ENCODE measurements around the gene BDKRB1. TPM values are rescaled to one million over a fixed set of nuclear protein-coding genes. Genes with fewer than 3 reads are reported as not detected.

BDKRB1 gene
- total and polyA plus RNA-seq, 2 donors from 2014 or later, result 1.2 to 1.5 TPM

GRCh38 chr14:96208739-96209138, 47.3 kb upstream of the BDKRB1 start:
- TF ChIP-seq, protein P1, sequence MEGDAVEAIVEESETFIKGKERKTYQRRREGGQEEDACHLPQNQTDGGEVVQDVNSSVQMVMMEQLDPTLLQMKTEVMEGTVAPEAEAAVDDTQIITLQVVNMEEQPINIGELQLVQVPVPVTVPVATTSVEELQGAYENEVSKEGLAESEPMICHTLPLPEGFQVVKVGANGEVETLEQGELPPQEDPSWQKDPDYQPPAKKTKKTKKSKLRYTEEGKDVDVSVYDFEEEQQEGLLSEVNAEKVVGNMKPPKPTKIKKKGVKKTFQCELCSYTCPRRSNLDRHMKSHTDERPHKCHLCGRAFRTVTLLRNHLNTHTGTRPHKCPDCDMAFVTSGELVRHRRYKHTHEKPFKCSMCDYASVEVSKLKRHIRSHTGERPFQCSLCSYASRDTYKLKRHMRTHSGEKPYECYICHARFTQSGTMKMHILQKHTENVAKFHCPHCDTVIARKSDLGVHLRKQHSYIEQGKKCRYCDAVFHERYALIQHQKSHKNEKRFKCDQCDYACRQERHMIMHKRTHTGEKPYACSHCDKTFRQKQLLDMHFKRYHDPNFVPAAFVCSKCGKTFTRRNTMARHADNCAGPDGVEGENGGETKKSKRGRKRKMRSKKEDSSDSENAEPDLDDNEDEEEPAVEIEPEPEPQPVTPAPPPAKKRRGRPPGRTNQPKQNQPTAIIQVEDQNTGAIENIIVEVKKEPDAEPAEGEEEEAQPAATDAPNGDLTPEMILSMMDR (IDR thresholded peaks at IDR 0.05; ENCODE audit: borderline replicate concordance, extremely low read depth, insufficient read depth), result no peak
- no peaks in the 10 kb centered on the region for H3K9me3 ChIP-seq (ENCODE audit: control insufficient read depth in 2 of 3, insufficient read depth in 1 of 3, low read length in 3 of 3)
- H3K4me3 ChIP-seq (ENCODE audit: low read length in 3 of 3), result peak overlapping the region in 1 of 3 donors; percentile 2
- H3K9ac ChIP-seq (ENCODE audit: low read length in 3 of 3), result no peak overlapping the region
- intact Hi-C loops (cut with DNase I), result no loop called here
- no peaks in the 10 kb centered on the region for H3K36me3 ChIP-seq (ENCODE audit: control insufficient read depth in 2 of 3, insufficient read depth in 3 of 3, low read length in 3 of 3)
- H3K27ac ChIP-seq (ENCODE audit: low read depth in 2 of 2, low read length in 2 of 2), result no peak overlapping the region
- FAIRE-seq (no peak), DNase-seq (peak in 1 of 5 donors; percentile 58)
- H3K4me1 ChIP-seq (ENCODE audit: control insufficient read depth in 2 of 3, insufficient read depth in 2 of 3, low read depth in 1 of 3, low read length in 3 of 3), result peaks cover 0 to 5% (median 0%) of the 10 kb centered on the region in 3 donors
- H3K27me3 ChIP-seq (ENCODE audit: control insufficient read depth, insufficient read depth, low read length), result no peaks in the 10 kb centered on the region

GRCh38 chr14:96212140-96212539, 43.9 kb upstream of the BDKRB1 start:
- TF ChIP-seq, protein P1 (IDR thresholded peaks at IDR 0.05; ENCODE audit: borderline replicate concordance, extremely low read depth, insufficient read depth), result no peak
- Histone ChIP-seq H3K36me3 (ENCODE audit: control insufficient read depth in 2 of 3, insufficient read depth in 3 of 3, low read length in 3 of 3) (no peaks in the 10 kb centered on the region), H3K9ac (ENCODE audit: low read length in 3 of 3) (no peak overlapping the region), H3K4me1 (ENCODE audit: control insufficient read depth in 2 of 3, insufficient read depth in 2 of 3, low read depth in 1 of 3, low read length in 3 of 3) (no peaks in the 10 kb centered on the region), H3K27ac (ENCODE audit: low read depth in 2 of 2, low read length in 2 of 2) (no peak overlapping the region), H3K9me3 (ENCODE audit: control insufficient read depth in 2 of 3, insufficient read depth in 1 of 3, low read length in 3 of 3) (no peaks in the 10 kb centered on the region), H3K4me3 (ENCODE audit: low read length in 3 of 3) (no peak overlapping the region), H3K27me3 (ENCODE audit: control insufficient read depth, insufficient read depth, low read length) (no peaks in the 10 kb centered on the region)
- intact Hi-C loops (cut with DNase I), result no loop called here
- no peak for DNase-seq
- FAIRE-seq, result no peak

- Histone ChIP-seq H3K27ac (ENCODE audit: low read depth in 2 of 2, low read length in 2 of 2) (no peak overlapping the region), H3K27me3 (ENCODE audit: control insufficient read depth, insufficient read depth, low read length) (no peaks in the 10 kb centered on the region), H3K9ac (ENCODE audit: low read length in 3 of 3) (no peak overlapping the region), H3K9me3 (ENCODE audit: control insufficient read depth in 2 of 3, insufficient read depth in 1 of 3, low read length in 3 of 3) (no peaks in the 10 kb centered on the region), H3K4me3 (ENCODE audit: low read length in 3 of 3) (no peak overlapping the region), H3K4me1 (ENCODE audit: control insufficient read depth in 2 of 3, insufficient read depth in 2 of 3, low read depth in 1 of 3, low read length in 3 of 3) (no peaks in the 10 kb centered on the region), H3K36me3 (ENCODE audit: control insufficient read depth in 2 of 3, insufficient read depth in 3 of 3, low read length in 3 of 3) (no peaks in the 10 kb centered on the region)
- TF ChIP-seq, protein P1 (IDR thresholded peaks at IDR 0.05; ENCODE audit: borderline replicate concordance, extremely low read depth, insufficient read depth), result no peak
- DNase-seq (no peak), FAIRE-seq (no peak)
- intact Hi-C loops (cut with DNase I), result no loop called here
These were observed 43.1 kb upstream of the BDKRB1 start for GRCh38 chr14:96212896-96213295.

- FAIRE-seq, result no peak
- no peak overlapping the region for H3K9ac ChIP-seq (ENCODE audit: low read length in 3 of 3)
- H3K27ac ChIP-seq (ENCODE audit: low read depth in 2 of 2, low read length in 2 of 2), result no peak overlapping the region
- H3K4me3 ChIP-seq (ENCODE audit: low read length in 3 of 3), result no peak overlapping the region
- TF ChIP-seq, protein P1 (IDR thresholded peaks at IDR 0.05; ENCODE audit: borderline replicate concordance, extremely low read depth, insufficient read depth), result no peak
- H3K27me3 ChIP-seq (ENCODE audit: control insufficient read depth, insufficient read depth, low read length), result no peaks in the 10 kb centered on the region
- no peaks in the 10 kb centered on the region for H3K9me3 ChIP-seq (ENCODE audit: control insufficient read depth in 2 of 3, insufficient read depth in 1 of 3, low read length in 3 of 3)
- intact Hi-C loops (cut with DNase I), result no loop called here
- DNase-seq, result peak in 1 of 5 donors; percentile 52
- no peaks in the 10 kb centered on the region for H3K36me3 ChIP-seq (ENCODE audit: control insufficient read depth in 2 of 3, insufficient read depth in 3 of 3, low read length in 3 of 3)
- no peaks in the 10 kb centered on the region for H3K4me1 ChIP-seq (ENCODE audit: control insufficient read depth in 2 of 3, insufficient read depth in 2 of 3, low read depth in 1 of 3, low read length in 3 of 3)
These were observed 42.0 kb upstream of the BDKRB1 start for GRCh38 chr14:96213871-96214465.
